H9 (cell line): ENCODE measurements around the gene TRPM8. TPM values are rescaled to one million over a fixed set of nuclear protein-coding genes. Genes with fewer than 3 reads are reported as not detected.

Source experiments
- DNase-seq: peaks from one replicate; pipeline ENCODE4 v3.0.0-alpha.2; 2017
- H2AFZ ChIP-seq: one replicate; pipeline ENCODE4 v1.6.1; 2013; ENCODE audit warnings: mild to moderate bottlenecking, low read length, control low read depth, moderate library complexity
- H2AK5ac ChIP-seq: 2 replicates; pipeline ENCODE4 v1.6.1; 2013; ENCODE audit warnings: low read length, control low read depth, mixed read lengths; ENCODE audit not compliant: insufficient read length
- H2BK120ac ChIP-seq: one replicate; pipeline ENCODE4 v1.6.1; 2013; ENCODE audit warnings: low read depth, mild to moderate bottlenecking, low read length, control low read depth, inconsistent platforms; ENCODE audit not compliant: poor library complexity, severe bottlenecking
- H2BK12ac ChIP-seq: 2 replicates; pipeline ENCODE4 v1.6.1; 2013; ENCODE audit warnings: low read length, control low read depth, mixed read lengths, low read depth; ENCODE audit not compliant: insufficient read length
- H2BK15ac ChIP-seq: 2 replicates; pipeline ENCODE4 v1.6.1; 2013; ENCODE audit warnings: low read depth, low read length, control low read depth
- H2BK20ac ChIP-seq: one replicate; pipeline ENCODE4 v1.6.1; 2013; ENCODE audit warnings: low read depth, mild to moderate bottlenecking, low read length, control low read depth, inconsistent platforms; ENCODE audit not compliant: poor library complexity, severe bottlenecking
- H2BK5ac ChIP-seq: 2 replicates; pipeline ENCODE4 v1.6.1; 2013; ENCODE audit warnings: low read length, control low read depth, mixed read lengths; ENCODE audit not compliant: insufficient read length
- H3K14ac ChIP-seq: 2 replicates; pipeline ENCODE4 v1.6.1; 2013; ENCODE audit warnings: low read length, control low read depth; ENCODE audit not compliant: insufficient read depth
- H3K18ac ChIP-seq: 2 replicates; pipeline ENCODE4 v1.6.1; 2013; ENCODE audit warnings: low read depth, mild to moderate bottlenecking, mixed read lengths, low read length, control low read depth; ENCODE audit not compliant: insufficient read length
- H3K23ac ChIP-seq: 2 replicates; pipeline ENCODE4 v1.6.1; 2013; ENCODE audit warnings: low read length, control low read depth, mixed read lengths, low read depth; ENCODE audit not compliant: insufficient read length
- H3K23me2 ChIP-seq: 2 replicates; pipeline ENCODE4 v1.6.1; 2013; ENCODE audit warnings: low read depth, mild to moderate bottlenecking, mixed read lengths, low read length, control low read depth; ENCODE audit not compliant: insufficient read length, poor library complexity, severe bottlenecking
- H3K27ac ChIP-seq: 2 replicates; pipeline ENCODE4 v1.5.1; 2013; ENCODE audit warnings: low read length, control low read depth, mixed read lengths, low read depth; ENCODE audit not compliant: insufficient read length
- H3K27me3 ChIP-seq: 2 replicates; pipeline ENCODE4 v1.6.1; 2013; ENCODE audit warnings: low read length, control low read depth, inconsistent platforms; ENCODE audit not compliant: insufficient read depth
- H3K4ac ChIP-seq: 2 replicates; pipeline ENCODE4 v1.6.1; 2013; ENCODE audit warnings: low read depth, mild to moderate bottlenecking, control low read depth, inconsistent platforms, low read length, moderate library complexity
- H3K4me1 ChIP-seq: 2 replicates; pipeline ENCODE4 v1.6.1; 2013; ENCODE audit warnings: low read length, control low read depth, inconsistent platforms; ENCODE audit not compliant: insufficient read depth
- H3K4me2 ChIP-seq: 2 replicates; pipeline ENCODE4 v1.6.1; 2013; ENCODE audit warnings: low read length, control low read depth, mixed read lengths; ENCODE audit not compliant: insufficient read length, insufficient read depth
- H3K56ac ChIP-seq: 2 replicates; pipeline ENCODE4 v1.6.1; 2013; ENCODE audit warnings: low read depth, mild to moderate bottlenecking, mixed read lengths, low read length, control low read depth; ENCODE audit not compliant: insufficient read length
- H3K79me1 ChIP-seq: 2 replicates; pipeline ENCODE4 v1.6.1; 2013; ENCODE audit warnings: low read depth, mild to moderate bottlenecking, moderate library complexity, low read length, control low read depth, inconsistent platforms; ENCODE audit not compliant: insufficient read depth, poor library complexity, severe bottlenecking
- H3K79me2 ChIP-seq: 2 replicates; pipeline ENCODE4 v1.6.1; 2013; ENCODE audit warnings: low read length, control low read depth, inconsistent platforms; ENCODE audit not compliant: insufficient read depth
- H3K9ac ChIP-seq: 2 replicates; pipeline ENCODE4 v1.6.1; 2013; ENCODE audit warnings: low read length, control low read depth, mixed read lengths; ENCODE audit not compliant: insufficient read length; ENCODE audit errors: extremely low read depth
- H3K9me3 ChIP-seq: one replicate; pipeline ENCODE4 v1.6.1; 2013; ENCODE audit warnings: low read depth, low read length, inconsistent platforms; ENCODE audit not compliant: control insufficient read depth
- H3T11ph ChIP-seq: one replicate; pipeline ENCODE4 v1.6.1; 2013; ENCODE audit warnings: mild to moderate bottlenecking, low read length, control low read depth, inconsistent platforms
- H4K20me1 ChIP-seq: one replicate; pipeline ENCODE4 v1.6.1; 2013; ENCODE audit not compliant: control insufficient read depth, insufficient read length, insufficient read depth
- H4K5ac ChIP-seq: 2 replicates; pipeline ENCODE4 v1.6.1; 2013; ENCODE audit warnings: low read depth, mild to moderate bottlenecking, mixed read lengths, low read length, control low read depth; ENCODE audit not compliant: insufficient read length
- H4K8ac ChIP-seq: replicated peaks from 2 replicates; pipeline ENCODE4 v1.6.1; 2013; ENCODE audit warnings: low read length, control low read depth, mixed read lengths, low read depth; ENCODE audit not compliant: insufficient read length
- H4K91ac ChIP-seq: 2 replicates; pipeline ENCODE4 v1.6.1; 2013; ENCODE audit warnings: low read depth, mild to moderate bottlenecking, moderate library complexity, mixed read lengths, low read length, control low read depth; ENCODE audit not compliant: insufficient read length
- H3K27ac Mint-ChIP-seq, 3 experiments: 2 replicates in 2 of 3; 3 replicates in 1 of 3; pipeline ENCODE4 v1.8.0; 2020 to 2021; ENCODE audit warnings: mixed read lengths in 3 of 3, mild to moderate bottlenecking in 1 of 3, moderate library complexity in 1 of 3
- H3K27me3 Mint-ChIP-seq: 2 replicates; pipeline ENCODE4 v1.8.0; 2021; ENCODE audit warnings: low read depth, mild to moderate bottlenecking, moderate library complexity, mixed read lengths
- H3K36me3 Mint-ChIP-seq, 3 experiments: 2 replicates in 2 of 3; 3 replicates in 1 of 3; pipeline ENCODE4 v1.8.0; 2020 to 2021; ENCODE audit warnings: low read depth in 3 of 3, mixed read lengths in 3 of 3; ENCODE audit not compliant: insufficient read depth in 1 of 3
- H3K4me1 Mint-ChIP-seq, 2 experiments: 2 replicates each; pipeline ENCODE4 v1.8.0; 2020; ENCODE audit warnings: mixed read lengths in 2 of 2
- H3K4me3 Mint-ChIP-seq, 2 experiments: 2 replicates in 1 of 2; 3 replicates in 1 of 2; pipeline ENCODE4 v1.8.0; 2020 to 2021; ENCODE audit warnings: mild to moderate bottlenecking in 2 of 2, mixed read lengths in 2 of 2, moderate library complexity in 1 of 2
- H3K9me3 Mint-ChIP-seq, 2 experiments: 2 replicates in 1 of 2; 3 replicates in 1 of 2; pipeline ENCODE4 v1.8.0; 2020; ENCODE audit warnings: mild to moderate bottlenecking in 2 of 2, mixed read lengths in 2 of 2, moderate library complexity in 1 of 2
- WGBS: extraction: QIAGEN DNeasy Blood & Tissue Kit; methylation state at CpG from one replicate; pipeline ENCODE4 v1.1.7; 2013; ENCODE audit warnings: missing lambda C conversion rate, low lambda C conversion rate, mixed read lengths; ENCODE audit not compliant: insufficient read length; ENCODE audit errors: extremely low coverage; 5-methylcytosine and 5-hydroxymethylcytosine counted together
- total RNA-seq: library from RNA; stranded (reverse); gene quantifications from 2 replicates; pipeline ENCODE4 v1.2.1, GENCODE V29; 2021
- TF ChIP-seq, protein P1 (sequence below): fragments of 200-600 bp; sonication (generic); conservative IDR thresholded peaks from 3 replicates; pipeline ENCODE4 v1.8.0; 2021; ENCODE audit warnings: antibody characterized with exemption, mild to moderate bottlenecking

The TRPM8 gene
- total RNA-seq, 1 experiment from 2014 or later = 0.28 TPM

DNA sequence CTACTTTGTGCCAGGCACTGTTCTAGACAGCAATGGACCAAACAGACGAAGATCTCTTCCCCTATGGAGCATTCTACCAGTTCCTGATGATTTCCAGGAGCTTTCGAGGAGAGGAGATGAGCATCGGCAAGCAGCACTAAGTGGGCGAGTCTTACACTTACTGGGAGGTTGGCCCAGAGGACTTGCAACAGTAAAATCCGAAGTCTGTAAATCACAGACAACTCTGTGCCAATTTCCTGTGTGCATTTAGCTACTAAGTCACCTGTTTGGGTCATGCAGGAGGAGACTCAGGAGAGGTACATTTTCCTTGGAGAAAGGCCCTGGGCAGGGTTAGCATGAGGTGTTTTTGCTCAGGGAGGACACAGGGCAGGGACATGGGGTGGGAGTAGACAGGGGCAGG, 58.9 kb downstream of the TRPM8 start:
- H4K20me1 ChIP-seq = no peaks in the 10 kb centered on the region
- H4K91ac ChIP-seq = no peak overlapping the region
- DNase-seq = no peak
- no peak overlapping the region for H2BK15ac ChIP-seq
- H3K56ac ChIP-seq = no peak overlapping the region
- H3K4me1 Mint-ChIP-seq = peaks cover 14 to 15% of the 10 kb centered on the region in 2 experiments
- no peak overlapping the region for H2BK120ac ChIP-seq
- H2BK5ac ChIP-seq = no peak overlapping the region
- no peak overlapping the region for H3K4me3 Mint-ChIP-seq
- H3K4me2 ChIP-seq = no peak overlapping the region
- H4K8ac ChIP-seq = no peak overlapping the region
- no peak overlapping the region for H3K14ac ChIP-seq
- peaks cover 8 to 11% of the 10 kb centered on the region in 2 experiments; a peak in 3 of 5 replicates for H3K9me3 Mint-ChIP-seq
- no peaks in the 10 kb centered on the region for H3K79me1 ChIP-seq
- H3K4ac ChIP-seq = no peak overlapping the region
- no peak overlapping the region for H2BK12ac ChIP-seq
- H2BK20ac ChIP-seq = no peak overlapping the region
- TF ChIP-seq, protein P1, sequence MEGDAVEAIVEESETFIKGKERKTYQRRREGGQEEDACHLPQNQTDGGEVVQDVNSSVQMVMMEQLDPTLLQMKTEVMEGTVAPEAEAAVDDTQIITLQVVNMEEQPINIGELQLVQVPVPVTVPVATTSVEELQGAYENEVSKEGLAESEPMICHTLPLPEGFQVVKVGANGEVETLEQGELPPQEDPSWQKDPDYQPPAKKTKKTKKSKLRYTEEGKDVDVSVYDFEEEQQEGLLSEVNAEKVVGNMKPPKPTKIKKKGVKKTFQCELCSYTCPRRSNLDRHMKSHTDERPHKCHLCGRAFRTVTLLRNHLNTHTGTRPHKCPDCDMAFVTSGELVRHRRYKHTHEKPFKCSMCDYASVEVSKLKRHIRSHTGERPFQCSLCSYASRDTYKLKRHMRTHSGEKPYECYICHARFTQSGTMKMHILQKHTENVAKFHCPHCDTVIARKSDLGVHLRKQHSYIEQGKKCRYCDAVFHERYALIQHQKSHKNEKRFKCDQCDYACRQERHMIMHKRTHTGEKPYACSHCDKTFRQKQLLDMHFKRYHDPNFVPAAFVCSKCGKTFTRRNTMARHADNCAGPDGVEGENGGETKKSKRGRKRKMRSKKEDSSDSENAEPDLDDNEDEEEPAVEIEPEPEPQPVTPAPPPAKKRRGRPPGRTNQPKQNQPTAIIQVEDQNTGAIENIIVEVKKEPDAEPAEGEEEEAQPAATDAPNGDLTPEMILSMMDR = no peak
- peaks cover 0 to 5% (median 2%) of the 10 kb centered on the region in 3 experiments; a peak in 2 of 7 replicates for H3K36me3 Mint-ChIP-seq
- H3K27me3 ChIP-seq = no peaks in the 10 kb centered on the region
- no peak overlapping the region for H4K5ac ChIP-seq
- H3K9me3 ChIP-seq = no peaks in the 10 kb centered on the region
- H3K27me3 Mint-ChIP-seq = peaks cover 7% of the 10 kb centered on the region
- H3K27ac Mint-ChIP-seq = no peak overlapping the region
- no peak overlapping the region for H2AK5ac ChIP-seq
- H3K4me1 ChIP-seq = no peaks in the 10 kb centered on the region
- no peak overlapping the region for H2AFZ ChIP-seq
- H3K27ac ChIP-seq = no peak overlapping the region
- no CpG with 5 or more reads among the region's 5 CpGs for WGBS
- H3K9ac ChIP-seq = no peak overlapping the region
- no peak overlapping the region for H3K18ac ChIP-seq
- no peak overlapping the region for H3T11ph ChIP-seq
- H3K79me2 ChIP-seq = no peaks in the 10 kb centered on the region
- H3K23me2 ChIP-seq = no peaks in the 10 kb centered on the region
- no peak overlapping the region for H3K23ac ChIP-seq
